OCI-LY1 (cell line): Measurements from ENCODE around the gene ZDHHC11B.

Experiments
- EZH2 ChIP-seq: fragments of 200-600 bp; sonication (generic), shearing (Covaris generic); IDR thresholded peaks from 2 replicates; pipeline ENCODE4 v1.8.0; 2017; ENCODE audit warnings: borderline replicate concordance, mixed run types, mild to moderate bottlenecking, antibody characterized with exemption, low read length, moderate library complexity, mixed read lengths
- TF ChIP-seq, protein P1 (sequence below): fragments of 200-600 bp; sonication (generic), shearing (Covaris generic); IDR thresholded peaks from 2 replicates; pipeline ENCODE4 v1.5.1; 2017; ENCODE audit warnings: mild to moderate bottlenecking, antibody characterized with exemption, low read length, moderate library complexity, mixed read lengths

DNA sequence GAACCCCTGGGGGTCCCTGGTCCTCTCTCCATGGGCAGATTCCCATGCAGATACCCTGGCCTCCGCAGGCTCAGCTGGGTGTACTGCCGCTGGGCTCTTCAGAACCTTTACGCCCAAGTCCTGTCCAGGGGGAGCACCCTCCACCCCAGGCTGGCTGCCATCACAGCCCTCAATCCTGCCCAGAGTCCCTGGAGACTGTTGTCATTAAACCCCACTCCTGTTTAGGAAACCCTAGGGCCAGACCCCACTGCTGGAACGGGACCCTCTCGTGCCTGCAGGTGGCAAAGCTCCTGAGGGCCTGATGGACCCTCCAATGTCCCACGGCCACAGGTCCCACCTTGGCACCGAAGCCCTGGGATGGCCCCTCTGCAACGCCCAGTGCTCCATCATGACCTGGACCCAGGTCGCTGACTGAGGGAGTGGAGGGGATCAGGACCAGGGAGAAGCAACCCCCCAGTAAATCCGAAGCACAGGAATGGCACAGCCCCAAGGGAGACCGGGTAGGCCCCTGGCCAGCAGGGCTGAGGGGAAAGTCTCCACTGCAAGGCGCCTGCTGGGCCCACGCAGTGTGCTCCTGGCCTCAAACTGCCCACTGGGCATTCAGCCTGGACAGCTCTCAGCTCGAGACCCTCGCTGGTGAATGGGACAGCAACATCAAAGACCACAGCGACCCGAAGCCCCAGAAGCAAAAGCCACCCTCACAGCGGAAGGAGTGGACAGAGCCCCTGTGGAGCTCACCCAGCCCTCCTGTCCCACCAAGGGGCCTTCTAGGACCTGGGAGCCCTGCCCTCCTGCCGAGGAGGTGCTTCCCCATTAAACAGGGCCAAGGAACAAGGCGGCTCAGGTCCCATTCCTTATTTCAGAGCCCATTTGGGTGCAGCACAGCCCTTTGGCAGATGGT, 8.3 kb downstream of the ZDHHC11B start:
- TF ChIP-seq, protein P1, sequence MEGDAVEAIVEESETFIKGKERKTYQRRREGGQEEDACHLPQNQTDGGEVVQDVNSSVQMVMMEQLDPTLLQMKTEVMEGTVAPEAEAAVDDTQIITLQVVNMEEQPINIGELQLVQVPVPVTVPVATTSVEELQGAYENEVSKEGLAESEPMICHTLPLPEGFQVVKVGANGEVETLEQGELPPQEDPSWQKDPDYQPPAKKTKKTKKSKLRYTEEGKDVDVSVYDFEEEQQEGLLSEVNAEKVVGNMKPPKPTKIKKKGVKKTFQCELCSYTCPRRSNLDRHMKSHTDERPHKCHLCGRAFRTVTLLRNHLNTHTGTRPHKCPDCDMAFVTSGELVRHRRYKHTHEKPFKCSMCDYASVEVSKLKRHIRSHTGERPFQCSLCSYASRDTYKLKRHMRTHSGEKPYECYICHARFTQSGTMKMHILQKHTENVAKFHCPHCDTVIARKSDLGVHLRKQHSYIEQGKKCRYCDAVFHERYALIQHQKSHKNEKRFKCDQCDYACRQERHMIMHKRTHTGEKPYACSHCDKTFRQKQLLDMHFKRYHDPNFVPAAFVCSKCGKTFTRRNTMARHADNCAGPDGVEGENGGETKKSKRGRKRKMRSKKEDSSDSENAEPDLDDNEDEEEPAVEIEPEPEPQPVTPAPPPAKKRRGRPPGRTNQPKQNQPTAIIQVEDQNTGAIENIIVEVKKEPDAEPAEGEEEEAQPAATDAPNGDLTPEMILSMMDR: no peak
- no peak for TF ChIP-seq EZH2
